GM10248 (cell line): ENCODE results near the gene MICOS13.
"Not testable (repeated sequence)": the region's sequence is repeated elsewhere in the genome, so short reads cannot be mapped to it uniquely, and the experiment has no call there.

Experiments
- CTCF ChIA-PET: fragments of 300-600 bp; sonication (Branson Sonifier 250); formaldehyde crosslinking; extraction: SDS; loops from one replicate; lab custom pipeline; 2021; ENCODE audit warnings: antibody characterized with exemption; lab: Yijun Ruan, JAX
- POLR2A ChIA-PET: fragments of 350-650 bp; sonication (Branson Sonifier 250); formaldehyde crosslinking; extraction: SDS; loops from one replicate; lab custom pipeline; 2020; ENCODE audit warnings: antibody characterized with exemption; lab: Yijun Ruan, JAX
- DNase-seq: peaks from one replicate; pipeline ENCODE4 v3.0.0; 2012; ENCODE audit errors: extremely low spot score
- CTCF ChIP-seq: IDR thresholded peaks from 2 replicates; pipeline ENCODE4 v1.5.1; 2012; ENCODE audit warnings: mild to moderate bottlenecking, low read depth; ENCODE audit errors: extremely low read depth, missing control alignments, control extremely low read depth

Gene MICOS13

GRCh38 chr19:5707576-5708575 is 27.6 kb upstream of the MICOS13 start:
- POLR2A ChIA-PET, result interaction anchor here (1.1 to 2.0 kb wide), 2 partner anchors 13 to 17 kb away, joined by 5 to 9 read pairs; partner anchors contain the start of genes CATSPERD and LONP1
- DNase-seq, result no peak
- CTCF ChIA-PET, result interaction anchor here (1.5 to 7.9 kb wide), 2 partner anchors 13 to 20 kb away, joined by 4 to 64 read pairs; partner anchors contain the start of genes CATSPERD, LONP1 and RPL36
- no peak for TF ChIP-seq CTCF

GRCh38 chr19:5706876-5707573 is 26.7 kb upstream of the MICOS13 start:
- no peak for DNase-seq
- no peak for TF ChIP-seq CTCF
- ChIA-PET POLR2A (interaction anchor here (1.1 to 2.0 kb wide), 3 partner anchors 12 to 16 kb away, joined by 4 to 9 read pairs (median 5); partner anchors contain the start of genes CATSPERD and LONP1), CTCF (interaction anchor here (1.0 to 7.9 kb wide), 2 partner anchors 10 to 19 kb away, joined by 3 to 64 read pairs; partner anchors contain the start of gene RPL36)

GRCh38 chr19:5705552-5705951 is 25.2 kb upstream of the MICOS13 start:
- ChIA-PET CTCF (interaction anchor here (1.1 to 2.0 kb wide), 4 partner anchors 14 to 18 kb away, joined by 3 to 7 read pairs (median 6); partner anchors contain the start of gene RPL36), POLR2A (interaction anchor here (0.7 to 1.2 kb wide), 2 partner anchors 13 to 15 kb away, joined by 3 to 4 read pairs; partner anchors contain the start of genes CATSPERD and LONP1)
- TF ChIP-seq CTCF, result no peak
- DNase-seq, result no peak

GRCh38 chr19:5703819-5704818 is 23.8 kb upstream of the MICOS13 start:
- no peak for DNase-seq
- POLR2A ChIA-PET, result interaction anchor here (0.5 kb wide), 1 partner anchor 10 kb away, joined by 5 read pairs; no protein-coding TSS in a partner anchor
- CTCF ChIA-PET, result interaction anchor here (0.7 to 2.0 kb wide), 3 partner anchors 13 to 16 kb away, joined by 3 to 7 read pairs (median 6); partner anchors contain the start of gene RPL36
- no peak for TF ChIP-seq CTCF

DNA sequence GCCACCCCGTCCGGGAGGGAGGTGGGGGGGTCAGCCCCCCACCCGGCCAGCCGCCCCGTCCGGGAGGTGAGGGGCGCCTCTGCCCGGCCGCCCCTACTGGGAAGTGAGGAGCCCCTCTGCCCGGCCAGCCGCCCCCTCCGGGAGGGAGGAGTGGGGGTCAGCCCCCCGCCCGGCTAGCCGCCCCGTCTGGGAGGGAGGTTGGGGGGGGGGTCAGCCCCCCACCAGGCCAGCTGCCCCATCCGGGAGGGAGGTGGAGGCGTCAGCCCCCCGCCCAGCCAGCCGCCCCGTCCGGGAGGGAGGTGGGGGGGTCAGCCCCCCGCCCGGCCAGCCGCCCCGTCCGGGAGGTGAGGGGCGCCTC is 21.7 kb upstream of the MICOS13 start:
- CTCF ChIA-PET, POLR2A ChIA-PET, DNase-seq: not testable (repeated sequence)

GRCh38 chr19:5700455-5701092 is 20.3 kb upstream of the MICOS13 start:
- TF ChIP-seq CTCF, result no peak
- POLR2A ChIA-PET, result no interaction called here
- CTCF ChIA-PET, result interaction anchor here (1.5 kb wide), 1 partner anchor 11 kb away, joined by 3 read pairs; no protein-coding TSS in a partner anchor
- no peak for DNase-seq
